ENCODE data around the gene FOXRED1.

GRCh38 chr11:126268708-126269579, at the start of gene FOXRED1, which contains the start of gene SRPRA:
- no peak for TF ChIP-seq CTCF (conservative IDR thresholded peaks at IDR 0.05; ENCODE audit: low read depth, low read length)
- peak; percentile 86 for TF ChIP-seq POLR2A (IDR thresholded peaks at IDR 0.05; ENCODE audit: low read depth, low read length)

Data from IMR-90 (cell line).